SKM-1 treated with dmso at 0.1 percent for 144 hours (cell line): ENCODE data around the gene KCNJ10.
A peak's percentile ranks its signal among the peaks of the same experiment; 100 is the strongest.

ENCODE experiments used
- DNase-seq: peaks from one replicate; lab custom pipeline; 2025; ENCODE audit not compliant: unreplicated experiment; lab: John Stamatoyannopoulos, UW

The KCNJ10 gene

DNA sequence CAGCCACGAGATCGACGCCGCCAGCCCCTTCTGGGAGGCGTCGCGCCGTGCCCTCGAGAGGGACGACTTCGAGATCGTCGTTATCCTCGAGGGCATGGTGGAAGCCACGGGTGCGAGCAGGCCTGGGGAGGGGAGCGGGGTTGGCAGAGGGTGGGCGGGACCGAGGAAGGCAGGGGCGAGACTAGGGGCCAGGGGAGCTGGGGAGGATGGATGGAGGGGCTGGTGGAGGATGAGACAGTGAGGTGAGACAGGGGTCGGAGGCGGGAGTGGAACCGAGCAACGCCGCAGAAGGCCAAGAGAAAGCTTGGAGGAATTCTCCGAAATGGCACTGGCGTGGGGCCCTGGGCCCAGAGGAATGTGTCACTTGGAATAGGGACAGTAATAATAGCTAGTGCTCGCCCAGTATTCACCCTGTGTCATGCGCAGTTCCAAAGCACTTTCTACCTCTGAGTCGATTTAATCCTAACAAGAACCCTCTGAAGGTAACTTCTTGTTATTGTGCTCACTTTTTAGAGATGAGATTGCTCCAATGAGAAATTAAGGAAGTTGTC lies 14.9 kb upstream of the KCNJ10 start:
- no peak for DNase-seq

GRCh38 chr1:160083968-160084770 lies 14.2 kb upstream of the KCNJ10 start:
- no peak for DNase-seq

DNA sequence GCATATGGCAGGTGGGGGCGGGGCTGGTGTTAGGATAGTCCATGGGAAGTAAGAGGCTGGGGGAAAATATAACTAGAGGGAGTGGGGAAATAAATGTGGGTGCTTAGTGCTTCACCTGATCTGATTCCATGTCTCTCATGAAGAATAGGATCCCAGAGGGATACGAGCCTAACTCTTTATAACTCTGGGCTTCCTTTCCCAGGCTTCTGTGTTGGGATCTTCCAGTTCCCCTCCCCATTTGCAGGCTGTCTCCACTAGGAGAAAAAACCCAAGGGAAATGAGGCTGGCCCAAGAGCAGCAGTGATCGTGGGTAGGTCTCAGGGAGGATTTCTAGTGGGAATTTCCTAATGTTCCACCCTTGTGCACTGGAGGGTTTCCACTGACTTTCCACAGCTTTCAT lies 13.0 kb upstream of the KCNJ10 start:
- DNase-seq, result no peak

DNA sequence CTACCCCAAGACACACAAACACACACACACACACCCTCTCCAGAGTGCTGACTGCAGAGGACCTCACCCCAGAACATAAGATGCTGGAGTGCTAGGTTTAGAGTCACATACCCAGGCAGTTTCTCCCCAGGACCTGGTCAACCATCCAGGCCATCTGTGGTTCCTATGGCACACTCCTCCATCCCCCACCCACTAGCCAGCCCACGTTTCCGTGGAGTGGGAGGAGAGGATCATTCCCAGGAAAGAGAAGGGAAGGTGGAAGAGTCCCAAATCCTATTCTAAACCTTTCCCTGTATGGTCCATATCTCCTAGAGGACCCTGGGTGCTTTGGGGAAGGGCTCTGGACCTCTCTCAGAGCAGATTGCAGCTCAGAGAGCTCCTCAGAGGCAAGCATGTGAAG lies 12.5 kb upstream of the KCNJ10 start:
- no peak for DNase-seq

DNA sequence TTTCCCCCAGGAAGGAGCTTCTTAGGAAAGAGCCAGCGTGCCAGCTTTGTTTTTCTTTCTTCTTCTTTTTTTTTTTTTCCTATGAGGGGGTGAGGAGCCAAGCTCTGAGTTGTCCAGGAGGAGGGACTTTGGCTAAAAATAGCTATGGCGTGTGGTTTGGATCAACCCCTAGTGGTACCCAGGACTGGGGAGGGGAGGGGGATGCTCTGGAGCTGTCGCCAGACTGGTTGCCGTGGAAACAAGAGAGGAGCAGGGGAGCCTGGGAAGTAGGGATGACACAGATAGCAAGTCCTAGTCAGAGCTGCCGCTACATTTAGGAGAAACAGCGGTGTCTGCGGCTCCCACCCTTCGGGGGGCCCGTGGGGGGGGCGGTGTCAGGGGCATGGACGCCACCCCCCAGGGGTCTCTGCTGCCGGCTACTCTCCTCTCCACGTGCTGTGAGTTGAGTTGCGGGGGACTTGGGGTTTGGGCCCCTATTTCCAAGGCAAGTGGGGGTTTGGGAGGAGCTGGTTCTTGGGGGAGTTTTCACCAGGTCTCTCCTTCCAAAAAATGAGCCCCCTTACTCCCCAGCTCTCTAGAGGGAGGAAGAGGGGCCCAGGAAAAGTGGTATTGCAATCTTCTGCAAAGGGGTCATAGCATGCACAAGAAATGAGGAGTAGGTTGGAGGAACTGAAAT lies 11.4 kb upstream of the KCNJ10 start, which contains the start of gene KCNJ9:
TSS of gene KCNJ9 (plus strand) at position 278 of the 676 bp plus-strand sequence. CDS start 2,493 bp downstream, outside the sequence.
- DNase-seq, result no peak

DNA sequence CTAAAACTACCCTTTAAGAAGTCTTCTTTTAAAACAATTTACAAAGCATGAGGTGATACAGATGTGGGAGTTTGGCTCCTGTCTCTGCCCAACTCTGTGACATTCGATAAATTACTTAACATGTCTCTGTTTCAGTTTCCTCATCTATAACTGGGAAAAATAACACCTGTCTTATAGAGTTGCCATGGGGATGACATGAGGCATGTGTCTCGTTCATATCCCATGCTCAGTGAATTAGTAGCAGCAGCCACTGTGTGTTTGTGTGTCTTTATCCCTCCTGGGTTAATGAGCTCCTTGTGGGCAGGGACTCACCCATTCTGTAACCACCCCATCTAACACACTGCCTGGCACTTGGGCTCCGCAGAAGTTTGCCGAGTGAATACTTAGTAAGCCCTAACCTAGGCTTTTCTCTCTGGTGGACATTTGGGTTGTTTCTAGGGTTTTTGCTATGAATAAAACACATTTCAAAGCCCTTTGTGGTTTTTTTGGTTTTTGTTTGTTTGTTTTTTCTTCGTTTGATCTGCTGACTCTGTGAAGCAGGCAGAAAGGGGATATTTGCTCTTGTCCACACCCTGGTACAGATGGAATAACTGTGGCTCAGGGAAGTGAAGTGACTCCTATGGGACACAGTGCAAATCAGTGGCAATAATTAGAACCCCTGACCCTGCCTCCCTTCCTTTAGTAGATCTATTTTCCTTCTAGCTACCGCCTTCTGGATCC lies 10.6 kb upstream of the KCNJ10 start:
- DNase-seq, result no peak

DNA sequence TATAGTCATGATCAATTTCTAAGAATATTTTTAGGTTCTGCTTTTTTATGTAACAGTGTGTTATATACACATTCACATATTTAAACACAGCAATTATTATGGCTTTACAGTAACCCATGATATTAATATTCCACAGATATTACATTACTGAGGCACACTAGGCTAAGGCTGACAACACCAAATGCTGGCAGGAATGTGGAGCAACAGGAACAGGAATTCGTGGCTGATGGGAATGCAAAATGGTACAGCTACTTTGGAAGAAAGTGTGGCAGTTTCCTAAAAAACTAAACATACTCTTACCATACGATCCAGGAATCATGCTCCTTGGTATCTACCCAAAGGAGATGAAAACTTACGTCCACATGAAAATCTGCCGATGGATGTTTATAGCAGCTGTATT lies 9.5 kb upstream of the KCNJ10 start:
- DNase-seq, result no peak

- DNase-seq, result peak; percentile 79
These were observed 8.7 kb upstream of the KCNJ10 start for GRCh38 chr1:160078512-160079195.

DNA sequence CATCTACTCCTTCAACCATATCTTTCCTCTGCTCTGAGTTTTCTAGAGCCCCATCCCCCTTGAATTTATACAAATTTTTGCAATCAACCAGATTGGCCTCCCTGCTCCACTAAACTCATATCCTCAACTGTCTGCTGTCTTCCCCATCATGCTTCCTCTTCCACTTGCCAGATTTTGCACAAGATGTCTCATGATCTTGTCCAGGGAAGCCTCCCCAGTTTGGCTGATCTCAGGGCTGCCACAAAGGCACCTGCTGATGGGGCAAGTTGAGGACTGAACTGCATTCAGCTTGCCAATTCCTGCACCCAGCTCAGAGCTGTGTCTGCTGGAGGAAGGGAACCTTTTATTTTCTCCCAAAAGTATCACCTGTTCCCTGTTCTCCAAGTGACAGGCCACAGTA lies 7.5 kb upstream of the KCNJ10 start:
- no peak for DNase-seq

GRCh38 chr1:160076295-160076694 lies 6.3 kb upstream of the KCNJ10 start:
- DNase-seq, result no peak

DNA sequence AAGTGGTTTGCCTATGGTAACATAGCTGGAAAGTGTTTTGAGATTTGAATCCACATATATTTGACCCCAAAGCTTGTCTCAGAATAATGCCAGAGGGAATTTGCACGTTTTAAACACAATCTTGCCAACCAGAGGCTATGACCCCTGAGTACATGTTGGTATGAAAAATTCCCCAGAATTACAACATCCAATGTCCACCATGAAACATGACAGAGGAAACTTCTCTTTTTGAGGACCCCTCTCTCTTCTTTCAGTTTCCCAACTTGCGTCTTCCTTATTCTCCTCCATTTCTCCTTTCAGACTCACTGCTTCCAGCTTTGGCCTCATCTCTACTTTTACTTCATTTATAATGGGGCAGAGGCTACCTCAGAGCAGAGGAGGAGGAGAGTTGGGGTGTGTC lies 5.9 kb upstream of the KCNJ10 start:
- no peak for DNase-seq

GRCh38 chr1:160074865-160075264 lies 4.9 kb upstream of the KCNJ10 start:
- no peak for DNase-seq

GRCh38 chr1:160071289-160071688 lies 1.3 kb upstream of the KCNJ10 start:
- DNase-seq, result no peak

- DNase-seq, result no peak
These were observed 543 bp upstream of the KCNJ10 start for GRCh38 chr1:160070243-160071163.

- no peak for DNase-seq
These were observed 1.7 kb downstream of the KCNJ10 start for GRCh38 chr1:160068225-160068624.

DNA sequence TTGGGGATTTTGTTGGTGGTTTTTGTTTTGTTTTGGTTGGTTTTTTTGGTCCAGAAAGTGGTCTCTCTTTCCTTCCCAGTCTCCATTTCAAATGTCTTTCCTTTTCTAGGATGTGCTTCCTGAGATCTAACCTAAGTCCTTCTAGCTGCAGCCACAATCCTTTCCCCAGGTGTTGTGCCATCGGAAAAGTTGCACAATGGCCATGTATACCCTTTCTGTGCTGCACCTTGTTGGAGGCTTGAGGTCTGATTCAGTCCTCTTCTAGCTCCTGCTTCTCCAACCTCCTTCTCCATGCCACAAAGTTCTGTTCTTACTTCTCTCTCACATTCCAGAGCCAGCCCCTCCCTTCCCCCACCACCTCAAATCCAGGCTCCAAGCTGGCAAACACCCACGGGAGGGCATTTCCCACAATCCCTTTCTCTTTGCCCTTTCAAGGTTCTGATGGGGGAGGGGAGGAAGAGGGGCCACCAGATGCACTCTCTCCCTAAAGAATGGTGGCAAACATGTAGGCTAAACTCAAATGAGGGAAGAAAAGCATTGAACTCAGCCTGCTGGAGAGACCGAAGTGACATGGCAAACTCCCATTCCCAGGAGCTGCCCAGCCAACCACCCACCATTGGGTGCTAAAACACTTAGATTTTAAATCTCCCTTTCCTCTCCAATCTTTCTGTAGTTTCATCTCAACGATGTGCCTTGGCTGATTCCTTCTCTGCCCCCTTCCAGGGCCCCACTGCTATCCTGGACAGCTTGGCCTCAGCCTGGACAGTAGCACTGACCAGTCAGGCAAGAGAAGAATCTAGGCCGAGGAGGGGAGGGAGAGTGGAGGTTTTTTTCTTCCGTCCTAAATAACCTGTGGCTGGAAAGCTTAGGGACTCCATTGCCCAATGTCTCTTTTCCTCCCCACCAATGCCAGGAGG lies 2.9 kb downstream of the KCNJ10 start:
- no peak for DNase-seq

DNA sequence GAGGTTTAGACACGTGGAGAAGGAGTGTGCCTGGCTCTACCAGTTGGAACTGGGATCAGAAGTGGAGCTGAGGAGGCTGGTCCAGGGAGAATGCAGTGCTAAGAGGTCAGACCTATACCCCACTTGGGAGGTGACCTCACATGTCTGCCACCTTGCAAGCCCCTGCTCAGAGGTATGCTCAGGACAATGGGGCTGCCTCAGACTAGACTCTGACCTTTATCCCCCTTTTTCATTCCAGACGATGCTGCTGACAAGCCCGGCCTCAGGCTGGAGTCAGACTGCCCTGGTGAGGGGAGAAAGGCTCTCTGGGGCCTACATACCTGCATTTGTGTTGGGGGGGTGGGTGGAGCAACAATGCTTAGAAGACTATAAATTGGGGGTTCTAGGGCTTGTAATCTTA lies 5.2 kb downstream of the KCNJ10 start:
- DNase-seq, result no peak

GRCh38 chr1:160064164-160064563 lies 5.8 kb downstream of the KCNJ10 start:
- DNase-seq, result no peak

GRCh38 chr1:160063176-160063575 lies 6.8 kb downstream of the KCNJ10 start:
- no peak for DNase-seq
